DMS153 treated with DMSO at 0.1 percent for 48 hours (cell line): ENCODE data around the gene LCK.
"Not testable (repeated sequence)": the region's sequence is repeated elsewhere in the genome, so short reads cannot be mapped to it uniquely, and the experiment has no call there.

ENCODE experiments used
- DNase-seq: peaks from one replicate; lab custom pipeline; 2025; ENCODE audit not compliant: unreplicated experiment; lab: John Stamatoyannopoulos, UW

LCK gene

DNA sequence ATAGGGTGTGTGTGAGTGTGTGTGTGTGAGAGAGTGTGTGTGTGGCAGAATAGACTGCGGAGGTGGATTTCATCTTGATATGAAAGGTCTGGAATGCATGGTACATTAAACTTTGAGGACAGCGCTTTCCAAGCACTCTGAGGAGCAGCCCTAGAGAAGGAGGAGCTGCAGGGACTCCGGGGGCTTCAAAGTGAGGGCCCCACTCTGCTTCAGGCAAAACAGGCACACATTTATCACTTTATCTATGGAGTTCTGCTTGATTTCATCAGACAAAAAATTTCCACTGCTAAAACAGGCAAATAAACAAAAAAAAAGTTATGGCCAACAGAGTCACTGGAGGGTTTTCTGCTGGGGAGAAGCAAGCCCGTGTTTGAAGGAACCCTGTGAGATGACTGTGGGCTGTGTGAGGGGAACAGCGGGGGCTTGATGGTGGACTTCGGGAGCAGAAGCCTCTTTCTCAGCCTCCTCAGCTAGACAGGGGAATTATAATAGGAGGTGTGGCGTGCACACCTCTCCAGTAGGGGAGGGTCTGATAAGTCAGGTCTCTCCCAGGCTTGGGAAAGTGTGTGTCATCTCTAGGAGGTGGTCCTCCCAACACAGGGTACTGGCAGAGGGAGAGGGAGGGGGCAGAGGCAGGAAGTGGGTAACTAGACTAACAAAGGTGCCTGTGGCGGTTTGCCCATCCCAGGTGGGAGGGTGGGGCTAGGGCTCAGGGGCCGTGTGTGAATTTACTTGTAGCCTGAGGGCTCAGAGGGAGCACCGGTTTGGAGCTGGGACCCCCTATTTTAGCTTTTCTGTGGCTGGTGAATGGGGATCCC, 22.5 kb downstream of the LCK start:
- DNase-seq: peak; percentile 95

DNA sequence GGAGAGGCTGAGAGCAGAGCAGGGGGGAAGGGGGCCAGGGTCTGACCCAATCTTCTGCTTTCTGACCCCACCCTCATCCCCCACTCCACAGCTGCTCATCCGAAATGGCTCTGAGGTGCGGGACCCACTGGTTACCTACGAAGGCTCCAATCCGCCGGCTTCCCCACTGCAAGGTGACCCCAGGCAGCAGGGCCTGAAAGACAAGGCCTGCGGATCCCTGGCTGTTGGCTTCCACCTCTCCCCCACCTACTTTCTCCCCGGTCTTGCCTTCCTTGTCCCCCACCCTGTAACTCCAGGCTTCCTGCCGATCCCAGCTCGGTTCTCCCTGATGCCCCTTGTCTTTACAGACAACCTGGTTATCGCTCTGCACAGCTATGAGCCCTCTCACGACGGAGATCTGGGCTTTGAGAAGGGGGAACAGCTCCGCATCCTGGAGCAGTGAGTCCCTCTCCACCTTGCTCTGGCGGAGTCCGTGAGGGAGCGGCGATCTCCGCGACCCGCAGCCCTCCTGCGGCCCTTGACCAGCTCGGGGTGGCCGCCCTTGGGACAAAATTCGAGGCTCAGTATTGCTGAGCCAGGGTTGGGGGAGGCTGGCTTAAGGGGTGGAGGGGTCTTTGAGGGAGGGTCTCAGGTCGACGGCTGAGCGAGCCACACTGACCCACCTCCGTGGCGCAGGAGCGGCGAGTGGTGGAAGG, 23.7 kb downstream of the LCK start:
- DNase-seq: peak; percentile 20

DNA sequence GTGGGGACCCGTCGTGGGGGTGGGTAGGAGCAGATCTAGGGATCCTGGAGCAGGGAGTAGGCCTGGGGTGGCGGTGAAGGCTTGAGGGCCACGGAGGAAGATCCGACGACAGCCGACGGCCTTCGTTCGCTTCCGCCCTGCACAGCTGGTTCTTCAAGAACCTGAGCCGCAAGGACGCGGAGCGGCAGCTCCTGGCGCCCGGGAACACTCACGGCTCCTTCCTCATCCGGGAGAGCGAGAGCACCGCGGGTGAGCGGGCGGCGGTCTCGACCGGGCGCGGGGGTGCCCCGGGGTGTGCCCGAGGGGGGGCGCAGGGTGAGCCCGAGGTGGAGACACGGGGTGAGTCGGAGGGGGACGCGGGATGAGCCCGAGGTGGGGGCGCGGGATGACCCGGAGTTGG, 24.4 kb downstream of the LCK start:
- DNase-seq: peak; percentile 54

DNA sequence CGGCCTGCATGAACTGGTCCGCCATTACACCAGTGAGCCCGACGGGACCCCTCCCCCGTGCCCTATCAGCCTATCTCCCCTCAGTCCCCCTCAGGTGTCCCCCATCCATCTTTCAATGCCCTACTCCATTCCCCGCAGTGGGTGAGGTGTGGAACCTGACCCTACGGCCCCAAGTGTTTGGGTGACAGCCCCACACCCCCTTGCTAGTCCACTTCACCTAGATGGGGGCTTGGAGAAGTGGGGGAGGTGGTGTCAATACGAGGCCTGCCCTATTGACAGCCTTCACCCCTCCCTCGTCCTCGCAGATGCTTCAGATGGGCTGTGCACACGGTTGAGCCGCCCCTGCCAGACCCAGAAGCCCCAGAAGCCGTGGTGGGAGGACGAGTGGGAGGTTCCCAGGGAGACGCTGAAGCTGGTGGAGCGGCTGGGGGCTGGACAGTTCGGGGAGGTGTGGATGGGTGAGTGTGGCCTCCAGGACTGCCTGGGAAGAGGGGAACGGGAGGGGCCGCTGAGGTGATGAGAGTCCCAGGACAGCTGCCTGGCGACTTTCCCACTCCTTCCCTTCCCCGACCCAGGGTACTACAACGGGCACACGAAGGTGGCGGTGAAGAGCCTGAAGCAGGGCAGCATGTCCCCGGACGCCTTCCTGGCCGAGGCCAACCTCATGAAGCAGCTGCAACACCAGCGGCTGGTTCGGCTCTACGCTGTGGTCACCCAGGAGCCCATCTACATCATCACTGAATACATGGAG, 25.1 kb downstream of the LCK start:
- no peak for DNase-seq

DNA sequence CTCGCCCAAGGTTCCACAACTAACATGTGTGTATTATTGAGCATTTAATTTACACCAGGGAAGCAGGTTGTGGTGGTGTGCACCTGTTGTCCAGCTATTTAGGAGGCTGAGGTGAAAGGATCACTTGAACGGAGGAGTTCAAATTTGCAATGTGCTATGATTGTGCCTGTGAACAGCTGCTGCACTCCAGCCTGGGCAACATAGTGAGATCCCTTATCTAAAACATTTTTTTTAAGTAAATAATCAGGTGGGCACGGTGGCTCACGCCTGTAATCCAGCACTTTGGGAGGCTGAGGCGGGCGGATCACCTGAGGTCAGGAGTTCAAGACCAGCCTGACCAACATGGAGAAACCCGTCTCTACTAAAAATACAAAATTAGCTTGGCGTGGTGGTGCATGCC, 33.7 kb downstream of the LCK start:
- DNase-seq: not testable (repeated sequence)

DNA sequence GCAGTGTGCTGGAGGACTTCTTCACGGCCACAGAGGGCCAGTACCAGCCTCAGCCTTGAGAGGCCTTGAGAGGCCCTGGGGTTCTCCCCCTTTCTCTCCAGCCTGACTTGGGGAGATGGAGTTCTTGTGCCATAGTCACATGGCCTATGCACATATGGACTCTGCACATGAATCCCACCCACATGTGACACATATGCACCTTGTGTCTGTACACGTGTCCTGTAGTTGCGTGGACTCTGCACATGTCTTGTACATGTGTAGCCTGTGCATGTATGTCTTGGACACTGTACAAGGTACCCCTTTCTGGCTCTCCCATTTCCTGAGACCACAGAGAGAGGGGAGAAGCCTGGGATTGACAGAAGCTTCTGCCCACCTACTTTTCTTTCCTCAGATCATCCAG, 34.6 kb downstream of the LCK start:
- DNase-seq: no peak

DNA sequence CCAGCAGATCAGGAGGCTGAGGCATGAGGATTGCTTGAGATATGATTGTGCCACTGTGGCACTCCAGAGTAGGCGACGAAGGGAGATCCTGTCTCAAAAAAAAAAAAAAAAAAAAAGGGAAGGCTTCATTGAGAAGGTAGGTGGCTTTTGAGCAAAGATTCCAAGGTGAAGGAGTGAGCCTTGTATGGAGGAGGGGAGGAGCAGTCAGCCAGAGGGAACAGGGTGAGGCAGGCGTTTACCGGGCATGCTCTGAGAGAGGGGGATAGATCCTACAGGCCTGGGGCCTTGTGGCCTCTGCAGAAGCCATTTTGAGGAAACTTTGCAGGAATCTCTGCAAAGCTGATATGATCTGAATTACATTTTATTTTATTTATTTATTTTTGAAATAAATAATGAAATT, 35.7 kb downstream of the LCK start:
- no peak for DNase-seq

DNA sequence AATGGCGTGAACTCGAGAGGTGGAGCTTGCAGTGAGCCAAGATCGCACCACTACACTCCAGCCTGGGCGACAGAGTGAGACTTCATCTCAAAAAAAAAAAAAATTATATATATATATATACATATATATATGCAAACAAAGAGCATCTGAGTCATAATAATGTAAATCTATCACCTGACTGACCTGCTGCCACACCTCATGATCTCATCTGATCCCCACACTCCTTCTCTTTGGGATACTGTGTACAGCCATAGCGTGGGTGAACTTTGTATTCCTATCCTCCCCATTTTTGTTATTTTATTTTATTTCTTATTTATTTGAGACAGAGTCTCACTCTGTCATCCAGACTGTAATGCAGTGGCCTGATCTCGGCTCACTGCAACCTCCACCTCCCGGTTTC, 38.2 kb downstream of the LCK start:
- no peak for DNase-seq

DNA sequence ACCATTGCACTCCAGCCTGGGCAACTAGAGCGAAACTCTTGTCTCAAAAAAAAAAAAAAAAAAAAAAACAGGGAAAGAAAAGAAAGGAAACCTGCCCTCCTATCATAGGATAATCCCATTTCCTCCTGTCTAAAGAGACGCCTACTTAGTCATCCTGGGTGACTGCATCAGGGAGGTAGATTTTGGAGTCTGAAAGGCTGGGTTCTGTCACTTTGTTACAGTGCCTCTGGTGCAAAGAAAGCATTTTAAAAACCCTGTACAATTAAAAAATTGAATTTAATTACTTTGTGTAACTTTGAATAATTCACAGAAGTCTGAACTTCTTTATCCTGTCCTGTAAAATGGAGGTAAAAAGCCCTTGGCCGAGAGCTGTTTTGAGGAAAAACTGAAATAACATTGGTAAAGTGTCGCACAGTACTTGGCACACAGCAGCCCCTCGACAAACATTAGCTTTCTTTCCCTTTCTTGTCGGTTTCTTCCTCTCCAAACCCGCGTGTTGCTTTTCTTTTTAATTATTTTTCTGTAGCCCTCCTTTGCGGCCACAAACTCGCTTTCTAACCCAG, 40.2 kb downstream of the LCK start:
- DNase-seq: no peak

DNA sequence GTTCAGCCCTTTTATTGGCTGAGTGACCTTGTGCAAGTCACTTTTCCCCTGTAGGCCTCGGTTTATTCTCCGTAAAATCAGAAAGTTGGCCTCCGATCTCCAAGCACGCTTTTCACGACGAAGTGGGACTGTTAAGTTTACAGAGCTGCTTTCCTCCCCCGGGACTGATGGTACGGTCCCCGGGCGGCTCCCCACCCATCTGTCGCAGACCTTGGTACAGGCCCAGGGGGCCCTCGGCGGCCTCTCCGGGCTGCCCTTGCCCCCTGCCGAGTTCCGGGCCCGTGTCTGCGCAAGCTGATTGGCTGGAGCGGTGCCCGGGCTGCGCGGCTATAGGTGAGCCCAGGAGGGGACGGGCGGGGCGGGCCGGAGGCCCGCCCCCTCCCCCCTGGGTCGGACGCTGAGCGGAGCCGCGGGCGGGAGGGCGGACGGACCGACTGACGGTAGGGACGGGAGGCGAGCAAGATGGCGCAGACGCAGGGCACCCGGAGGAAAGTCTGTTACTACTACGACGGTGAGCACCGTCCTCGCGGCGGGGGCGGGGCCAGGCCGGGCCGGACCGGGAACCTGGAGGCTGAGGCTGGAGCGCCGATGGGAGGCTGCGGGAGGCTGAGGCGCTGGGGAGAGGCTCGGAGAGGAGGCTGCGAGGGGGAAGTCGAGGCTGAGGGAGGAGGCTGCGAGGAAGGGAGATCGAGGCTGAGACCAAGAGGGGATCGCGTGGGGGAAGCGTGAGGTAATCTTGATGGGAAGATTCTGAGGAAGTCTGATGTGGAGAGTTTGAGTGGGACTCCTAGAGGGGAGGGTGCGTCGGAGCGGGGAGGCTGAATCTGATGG, 40.9 kb downstream of the LCK start, which contains the start of gene HDAC1:
Gene HDAC1, plus strand, starts transcription at position 376 of the 831 bp plus-strand sequence. Its CDS starts 87 bp downstream, at position 463.
- DNase-seq: peak; percentile 99

DNA sequence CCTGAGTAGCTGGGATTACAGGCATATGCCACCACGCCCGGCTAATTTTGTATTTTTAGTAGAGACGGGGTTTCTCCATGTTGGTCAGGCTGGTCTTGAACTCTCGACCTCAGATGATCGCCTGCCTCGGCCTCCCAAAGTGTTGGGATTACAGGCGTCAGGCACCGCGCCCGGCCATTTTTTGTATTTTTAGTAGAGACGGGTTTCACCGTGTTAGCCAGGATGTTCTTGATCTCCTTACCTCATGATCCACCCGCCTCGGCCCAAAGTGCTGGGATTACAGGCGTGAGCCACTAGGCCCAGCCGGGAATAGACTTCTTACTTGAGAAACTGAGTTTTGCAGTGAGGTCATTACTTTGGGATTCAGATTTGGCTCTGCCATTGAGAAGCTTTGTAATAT, 47.1 kb downstream of the LCK start:
- DNase-seq: not testable (repeated sequence)

DNA sequence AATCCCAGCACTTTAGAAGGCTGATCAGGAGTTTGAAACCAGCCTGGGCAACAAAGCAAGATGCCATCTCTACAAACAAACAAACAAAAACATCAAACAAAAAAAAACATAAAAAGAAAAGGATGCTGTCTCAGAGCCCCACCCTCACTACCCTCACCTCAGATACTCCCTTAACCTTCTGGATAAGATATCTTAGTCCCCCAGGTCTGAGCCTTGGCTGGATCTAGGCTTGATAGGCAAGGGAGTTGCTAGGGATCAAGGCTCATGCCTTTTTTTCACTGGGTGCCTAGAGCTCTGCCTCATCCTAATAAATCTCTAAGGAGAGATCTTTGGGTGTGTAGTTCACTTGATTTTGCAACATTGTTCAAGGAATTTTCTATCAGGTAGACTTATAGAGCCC, 48.3 kb downstream of the LCK start:
- no peak for DNase-seq

DNA sequence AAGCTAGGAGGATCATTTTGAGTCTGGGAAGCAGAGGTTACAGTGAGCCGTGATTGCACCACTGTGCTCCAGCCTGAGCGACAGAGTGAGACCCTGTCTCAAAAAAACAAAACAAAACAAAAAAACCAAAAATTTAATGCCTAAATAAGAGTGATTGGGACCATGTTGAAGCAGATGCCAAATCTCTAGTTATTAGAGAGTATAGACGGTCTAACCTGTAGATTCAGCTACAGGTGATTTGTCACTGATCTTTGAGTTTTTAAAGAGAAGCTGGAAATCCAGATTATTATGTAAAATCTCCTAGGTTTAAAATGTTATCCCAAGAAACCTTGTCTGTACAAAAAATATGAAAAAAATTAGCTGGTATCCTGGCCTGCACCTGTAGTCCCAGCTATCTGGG, 52.3 kb downstream of the LCK start:
- DNase-seq: no peak

DNA sequence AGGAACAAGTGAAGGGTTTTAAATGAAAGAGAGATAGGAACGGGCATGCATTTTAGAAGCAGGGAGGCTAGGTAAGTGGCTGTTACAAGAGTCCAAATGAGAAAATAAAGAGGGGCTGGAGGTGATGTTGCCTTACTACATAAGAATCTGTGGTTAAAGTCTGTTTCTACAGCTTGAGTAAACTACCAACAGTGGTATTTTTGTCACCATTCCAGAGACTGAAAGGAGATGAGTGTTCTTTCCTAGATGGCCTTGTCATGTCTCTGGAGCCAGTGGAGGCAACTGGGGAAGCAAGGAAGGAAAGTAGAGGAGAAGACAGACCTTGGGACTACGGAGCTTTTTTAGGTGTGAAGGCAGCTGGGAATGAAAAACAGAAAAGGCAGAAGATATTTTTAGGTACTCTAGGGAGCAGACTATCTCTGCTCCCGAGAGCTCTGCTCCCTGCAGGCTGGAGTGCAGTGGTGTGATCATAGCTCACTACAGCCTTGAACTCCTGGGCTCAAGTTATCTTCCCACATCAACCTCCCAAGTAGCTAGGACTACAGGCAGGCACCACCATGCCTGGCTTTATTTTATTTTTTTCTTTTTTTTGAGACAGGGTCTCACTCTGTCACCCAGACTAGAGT, 53.0 kb downstream of the LCK start:
- no peak for DNase-seq

DNA sequence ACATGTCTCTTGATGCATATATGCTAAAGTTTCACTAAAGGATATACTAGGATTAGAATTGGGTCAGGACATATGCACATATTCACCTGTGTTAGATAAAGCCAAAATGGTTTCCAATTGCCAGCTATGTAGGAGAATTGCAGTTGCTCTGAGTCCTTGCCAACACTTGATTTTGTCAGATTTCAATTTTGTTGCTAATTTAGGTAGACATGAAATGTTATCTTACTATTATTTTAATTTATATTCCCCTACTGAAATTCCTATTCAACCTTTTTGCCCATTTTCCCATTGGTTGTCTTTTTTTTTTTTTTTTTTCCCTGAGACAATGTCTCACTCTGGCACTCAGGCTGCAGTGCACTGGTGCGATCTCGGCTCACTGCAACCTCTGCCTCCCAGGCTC, 54.2 kb downstream of the LCK start:
- DNase-seq: no peak

DNA sequence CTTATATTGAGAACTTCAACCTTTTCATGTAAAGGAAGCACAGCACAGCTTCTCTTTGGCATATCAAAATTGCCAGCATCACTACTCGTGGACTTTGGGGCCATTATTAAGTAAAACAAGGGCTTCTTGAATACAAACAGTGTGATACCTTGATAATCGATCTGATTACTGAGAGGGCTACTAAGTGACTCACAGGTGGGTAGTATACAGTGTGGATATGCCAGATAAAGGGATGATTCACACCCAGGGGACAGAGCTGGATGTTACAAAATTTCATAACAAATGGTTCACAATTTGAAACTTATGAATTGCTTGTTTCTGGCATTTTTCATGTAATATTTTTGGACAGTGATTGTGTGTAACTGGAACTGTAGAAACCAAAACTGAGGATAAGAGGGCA, 56.3 kb downstream of the LCK start:
- no peak for DNase-seq

DNA sequence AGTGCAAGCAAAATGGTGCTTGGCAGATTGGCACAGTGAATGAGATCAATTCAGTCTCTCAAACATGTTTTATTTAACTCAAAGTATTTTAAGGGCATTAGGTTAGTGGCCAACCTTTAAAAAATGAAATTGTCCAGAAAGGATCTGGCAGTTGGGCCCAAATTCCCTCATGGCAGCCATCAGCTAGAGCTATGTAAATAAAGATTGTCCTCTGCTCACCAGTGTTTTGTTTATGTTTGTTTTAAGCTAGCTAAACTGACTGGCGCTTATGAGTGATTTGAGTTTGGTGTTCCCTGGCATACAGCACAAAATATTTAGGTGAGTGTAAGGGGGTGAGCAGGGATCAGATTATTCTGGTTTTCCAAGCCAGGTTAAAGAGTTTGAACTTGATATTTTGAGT, 58.9 kb downstream of the LCK start:
- DNase-seq: no peak

DNA sequence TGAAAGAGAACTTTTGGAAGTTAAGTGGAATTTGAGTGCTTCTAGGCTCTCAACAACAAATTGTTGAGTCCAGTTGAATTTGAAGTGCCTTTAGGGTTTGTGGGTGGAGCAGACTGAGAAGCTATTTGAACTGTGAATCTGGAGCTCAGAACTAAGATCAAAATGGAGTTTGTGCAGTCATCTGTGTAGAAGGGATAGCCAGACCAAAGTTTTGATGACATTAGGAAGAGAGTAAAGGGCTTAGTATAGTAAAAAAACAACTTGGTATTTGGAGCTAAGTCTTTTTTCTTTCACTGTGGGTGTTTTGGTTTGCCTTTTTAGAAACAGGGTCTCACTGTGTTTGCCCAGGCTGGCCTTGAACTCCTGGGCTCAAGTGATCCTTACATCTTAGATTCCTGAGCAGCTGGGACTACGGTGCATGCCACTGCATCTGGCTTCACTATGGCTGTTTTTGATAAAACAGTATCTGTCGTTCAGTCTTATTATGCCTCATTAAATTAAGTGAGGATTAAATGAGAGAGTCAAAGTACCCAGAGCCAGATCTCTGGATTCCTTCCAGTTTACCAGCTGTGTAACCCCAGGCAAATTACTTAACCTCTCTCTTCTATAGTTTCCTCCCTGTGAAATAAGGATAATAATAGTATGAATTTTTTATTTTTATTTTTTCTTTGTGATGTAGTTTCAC, 60.8 kb downstream of the LCK start:
- DNase-seq: no peak

DNA sequence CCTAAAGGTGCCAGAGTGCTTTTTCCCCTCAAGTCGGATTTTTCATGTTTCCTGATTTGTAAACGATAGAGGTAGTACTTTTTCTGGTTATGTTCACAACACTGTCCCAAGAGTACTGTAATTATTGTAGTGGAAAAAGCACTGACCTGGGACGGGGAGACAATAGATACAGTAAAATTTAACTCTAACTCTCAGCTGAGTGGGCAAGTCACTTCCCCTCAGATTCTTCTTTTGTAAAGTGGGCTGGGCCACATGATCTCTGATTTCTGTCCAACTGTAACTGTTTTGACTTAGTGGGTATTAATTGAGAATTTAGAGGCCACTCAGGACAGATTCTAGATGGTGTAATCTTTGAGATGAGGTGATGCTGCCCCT, 65.8 kb downstream of the LCK start:
- no peak for DNase-seq
